ENCODE results near the gene ZNF644. TPM values are rescaled to one million over a fixed set of nuclear protein-coding genes. Genes with fewer than 3 reads are reported as not detected.

Gene ZNF644
- polyA plus RNA-seq, 3 donors = 7.0 to 22.2 (median 17.6) TPM

GRCh38 chr1:91004145-91004544 lies 17.7 kb downstream of the ZNF644 start:
- Histone ChIP-seq H3K79me2 (ENCODE audit: insufficient read depth, low read length) (peaks cover 77% of the 10 kb centered on the region), H3K4me3 (replicated peaks in 1 of 3; ENCODE audit: low read depth in 2 of 3, low read length in 3 of 3) (no peak overlapping the region), H3K4me1 (ENCODE audit: control insufficient read depth in 1 of 2, insufficient read depth in 2 of 2, low read length in 2 of 2) (no peaks in the 10 kb centered on the region), H4K20me1 (ENCODE audit: insufficient read depth, low read length) (peaks cover 62% of the 10 kb centered on the region), H3K9ac (ENCODE audit: insufficient read depth, low read length, poor library complexity, severe bottlenecking) (no peak overlapping the region), H3K27me3 (ENCODE audit: control insufficient read depth in 2 of 2, insufficient read depth in 2 of 2, low read length in 2 of 2) (no peaks in the 10 kb centered on the region), H3K4me2 (replicated peaks; ENCODE audit: extremely low read depth, low read length, poor library complexity, severe bottlenecking) (no peak overlapping the region), H2AFZ (ENCODE audit: insufficient read depth, low read depth, low read length, poor library complexity, severe bottlenecking) (no peak overlapping the region), H3K36me3 (replicated peaks in 1 of 2; ENCODE audit: control insufficient read depth in 1 of 2, insufficient read depth in 2 of 2, low read length in 2 of 2) (no peaks in the 10 kb centered on the region), H3K27ac (ENCODE audit: low read depth in 1 of 2, low read length in 2 of 2) (no peak overlapping the region), H3K9me3 (replicated peaks in 1 of 2; ENCODE audit: control insufficient read depth in 1 of 2, insufficient read depth in 1 of 2, low read length in 2 of 2) (no peaks in the 10 kb centered on the region)
- Mint-ChIP-seq H3K4me3 (no peak overlapping the region), H3K27ac (peak overlapping the region in 1 of 7 donors; percentile 34), H3K27me3 (ENCODE audit: low read depth in 3 of 3) (no peaks in the 10 kb centered on the region), H3K36me3 (peaks cover 6 to 39% of the 10 kb centered on the region in 2 donors), H3K4me1 (peaks cover 18% of the 10 kb centered on the region), H3K9me3 (peaks cover 7 to 16% (median 9%) of the 10 kb centered on the region in 7 donors)
- intact Hi-C loops (cut with micrococcal nuclease) = no loop called here
- DNase-seq = no peak
- no CpG with 5 or more reads among the region's 2 CpGs for WGBS (ENCODE audit: insufficient coverage)
- TF ChIP-seq CTCF (IDR thresholded peaks at IDR 0.05) = no peak

GRCh38 chr1:90996742-90997413 lies 25.0 kb downstream of the ZNF644 start:
- H3K4me3 ChIP-seq (replicated peaks in 1 of 3; ENCODE audit: low read depth in 2 of 3, low read length in 3 of 3) = no peak overlapping the region
- H3K36me3 ChIP-seq (replicated peaks in 1 of 2; ENCODE audit: control insufficient read depth in 1 of 2, insufficient read depth in 2 of 2, low read length in 2 of 2) = no peaks in the 10 kb centered on the region
- no peak overlapping the region for H3K9ac ChIP-seq (ENCODE audit: insufficient read depth, low read length, poor library complexity, severe bottlenecking)
- peaks cover 72% of the 10 kb centered on the region for H4K20me1 ChIP-seq (ENCODE audit: insufficient read depth, low read length)
- no peak for TF ChIP-seq CTCF (IDR thresholded peaks at IDR 0.05)
- H3K79me2 ChIP-seq (ENCODE audit: insufficient read depth, low read length) = peaks cover 88% of the 10 kb centered on the region
- no peaks in the 10 kb centered on the region for H3K27me3 ChIP-seq (ENCODE audit: control insufficient read depth in 2 of 2, insufficient read depth in 2 of 2, low read length in 2 of 2)
- intact Hi-C loops (cut with micrococcal nuclease) = no loop called here
- 100% methylated on average over 1 of the region's 2 CpGs for WGBS (ENCODE audit: insufficient coverage)
- H3K4me3 Mint-ChIP-seq = no peak overlapping the region
- no peaks in the 10 kb centered on the region for H3K4me1 ChIP-seq (ENCODE audit: control insufficient read depth in 1 of 2, insufficient read depth in 2 of 2, low read length in 2 of 2)
- peak overlapping the region in 1 of 7 donors; percentile 48 for H3K27ac Mint-ChIP-seq
- no peak overlapping the region for H3K4me2 ChIP-seq (replicated peaks; ENCODE audit: extremely low read depth, low read length, poor library complexity, severe bottlenecking)
- H3K27me3 Mint-ChIP-seq (ENCODE audit: low read depth in 3 of 3) = peaks cover 0 to 2% (median 0%) of the 10 kb centered on the region in 3 donors
- peaks cover 8 to 33% of the 10 kb centered on the region in 2 donors for H3K36me3 Mint-ChIP-seq
- peaks cover under 1 to 23% (median 11%) of the 10 kb centered on the region in 7 donors for H3K9me3 Mint-ChIP-seq
- H2AFZ ChIP-seq (ENCODE audit: insufficient read depth, low read depth, low read length, poor library complexity, severe bottlenecking) = no peak overlapping the region
- no peak for DNase-seq
- H3K9me3 ChIP-seq (replicated peaks in 1 of 2; ENCODE audit: control insufficient read depth in 1 of 2, insufficient read depth in 1 of 2, low read length in 2 of 2) = peaks cover 0 to 7% of the 10 kb centered on the region in 2 donors
- peaks cover 25% of the 10 kb centered on the region for H3K4me1 Mint-ChIP-seq
- peak overlapping the region in 1 of 2 donors; percentile 15 for H3K27ac ChIP-seq (ENCODE audit: low read depth in 1 of 2, low read length in 2 of 2)

Data from CD14-positive monocyte (primary cell).